ENCODE data around the gene MAP4K2. TPM values are rescaled to one million over a fixed set of nuclear protein-coding genes. Genes with fewer than 3 reads are reported as not detected.

The MAP4K2 gene
- total RNA-seq, 1 donor = 10.8 TPM

- no peak for DNase-seq (ENCODE audit: low read depth)
- TF ChIP-seq, protein P1, sequence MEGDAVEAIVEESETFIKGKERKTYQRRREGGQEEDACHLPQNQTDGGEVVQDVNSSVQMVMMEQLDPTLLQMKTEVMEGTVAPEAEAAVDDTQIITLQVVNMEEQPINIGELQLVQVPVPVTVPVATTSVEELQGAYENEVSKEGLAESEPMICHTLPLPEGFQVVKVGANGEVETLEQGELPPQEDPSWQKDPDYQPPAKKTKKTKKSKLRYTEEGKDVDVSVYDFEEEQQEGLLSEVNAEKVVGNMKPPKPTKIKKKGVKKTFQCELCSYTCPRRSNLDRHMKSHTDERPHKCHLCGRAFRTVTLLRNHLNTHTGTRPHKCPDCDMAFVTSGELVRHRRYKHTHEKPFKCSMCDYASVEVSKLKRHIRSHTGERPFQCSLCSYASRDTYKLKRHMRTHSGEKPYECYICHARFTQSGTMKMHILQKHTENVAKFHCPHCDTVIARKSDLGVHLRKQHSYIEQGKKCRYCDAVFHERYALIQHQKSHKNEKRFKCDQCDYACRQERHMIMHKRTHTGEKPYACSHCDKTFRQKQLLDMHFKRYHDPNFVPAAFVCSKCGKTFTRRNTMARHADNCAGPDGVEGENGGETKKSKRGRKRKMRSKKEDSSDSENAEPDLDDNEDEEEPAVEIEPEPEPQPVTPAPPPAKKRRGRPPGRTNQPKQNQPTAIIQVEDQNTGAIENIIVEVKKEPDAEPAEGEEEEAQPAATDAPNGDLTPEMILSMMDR (IDR thresholded peaks at IDR 0.05; ENCODE audit: insufficient read depth, low read depth, low read length) = no peak
- no peak overlapping the region for H3K4me3 ChIP-seq (ENCODE audit: low read depth, low read length)
Observed at GRCh38 chr11:64751580-64751979, 51.4 kb downstream of the MAP4K2 start.

GRCh38 chr11:64751136-64751535 lies 51.9 kb downstream of the MAP4K2 start:
- TF ChIP-seq, protein P1 (IDR thresholded peaks at IDR 0.05; ENCODE audit: insufficient read depth, low read depth, low read length) = no peak

DNA sequence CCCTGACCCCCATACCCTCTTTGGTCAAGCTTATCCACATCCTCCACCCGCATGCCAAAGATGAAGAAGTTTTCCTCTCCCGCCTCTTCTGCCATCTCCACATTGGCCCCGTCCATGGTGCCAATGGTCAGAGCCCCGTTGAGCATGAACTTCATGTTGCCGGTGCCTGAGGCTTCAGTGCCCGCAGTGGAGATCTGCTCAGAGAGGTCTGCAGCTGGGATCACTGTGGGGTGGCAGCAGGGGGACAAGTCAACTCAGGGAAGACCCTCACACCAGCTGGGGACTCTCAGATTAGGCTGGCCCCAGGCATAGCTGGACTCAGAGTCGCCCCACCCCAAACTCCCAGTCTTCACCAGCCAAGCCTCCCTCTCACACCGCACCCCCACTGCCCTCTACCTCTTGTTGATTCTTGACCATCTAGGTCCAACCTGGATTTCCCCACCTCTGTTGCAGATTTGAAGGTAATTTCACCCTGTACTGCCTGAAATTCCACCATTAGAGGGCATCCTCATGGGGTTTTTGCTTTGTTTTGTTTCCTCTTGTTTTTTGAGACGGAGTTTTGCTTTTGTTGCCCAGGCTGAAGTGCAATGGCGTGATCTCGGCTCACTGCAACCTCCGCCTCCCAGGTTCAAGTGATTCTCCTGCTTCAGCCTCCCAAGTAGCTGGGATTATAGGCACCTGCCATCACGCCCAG lies 52.5 kb downstream of the MAP4K2 start:
- H3K4me3 ChIP-seq (ENCODE audit: low read depth, low read length) = no peak overlapping the region
- TF ChIP-seq, protein P1 (IDR thresholded peaks at IDR 0.05; ENCODE audit: insufficient read depth, low read depth, low read length) = no peak
- DNase-seq (ENCODE audit: low read depth) = no peak

More at GRCh38 chr11:64751136-64751535, 51.9 kb downstream of the MAP4K2 start:
- H3K4me3 ChIP-seq (ENCODE audit: low read depth, low read length) = no peak overlapping the region
- DNase-seq (ENCODE audit: low read depth) = no peak

DNA sequence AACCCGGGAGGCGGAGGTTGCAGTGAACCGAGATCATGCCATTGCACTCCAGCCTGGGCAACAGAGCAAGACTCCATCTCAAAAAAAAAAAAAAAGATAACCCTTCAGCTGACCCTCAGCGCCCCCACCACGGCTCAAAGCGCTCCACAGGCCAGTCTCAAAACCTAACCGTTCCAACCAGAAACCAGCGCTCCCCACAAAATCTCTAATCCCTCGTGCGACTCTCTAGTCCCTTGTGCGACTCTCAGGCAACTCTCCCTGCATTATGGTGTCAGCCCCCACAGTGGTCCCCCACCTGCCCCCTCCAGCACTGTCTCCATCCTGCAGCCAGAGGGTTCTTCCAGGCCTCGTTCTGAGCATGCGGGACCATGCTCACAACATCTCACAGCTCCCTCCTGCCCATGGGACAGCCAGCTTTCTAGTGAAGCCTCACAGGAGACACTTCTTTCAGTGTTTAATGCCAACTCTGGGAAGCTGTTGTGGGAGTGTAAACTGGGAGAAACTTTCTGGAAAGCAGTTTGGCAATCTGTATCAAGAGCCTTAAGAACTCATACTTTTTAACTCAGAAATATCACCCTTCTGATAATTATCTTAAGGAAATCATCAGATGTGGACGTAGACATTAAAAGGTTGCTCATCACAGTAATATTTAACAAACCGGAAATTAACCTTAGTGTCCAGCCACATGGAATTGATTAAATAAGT lies 54.9 kb downstream of the MAP4K2 start:
- H3K4me3 ChIP-seq (ENCODE audit: low read depth, low read length) = no peak overlapping the region
- TF ChIP-seq, protein P1 (IDR thresholded peaks at IDR 0.05; ENCODE audit: insufficient read depth, low read depth, low read length) = no peak
- peak; percentile 85 for DNase-seq (ENCODE audit: low read depth)

- no peak overlapping the region for H3K4me3 ChIP-seq (ENCODE audit: low read depth, low read length)
- no peak for DNase-seq (ENCODE audit: low read depth)
Observed at GRCh38 chr11:64746486-64746885, 56.5 kb downstream of the MAP4K2 start.

DNA sequence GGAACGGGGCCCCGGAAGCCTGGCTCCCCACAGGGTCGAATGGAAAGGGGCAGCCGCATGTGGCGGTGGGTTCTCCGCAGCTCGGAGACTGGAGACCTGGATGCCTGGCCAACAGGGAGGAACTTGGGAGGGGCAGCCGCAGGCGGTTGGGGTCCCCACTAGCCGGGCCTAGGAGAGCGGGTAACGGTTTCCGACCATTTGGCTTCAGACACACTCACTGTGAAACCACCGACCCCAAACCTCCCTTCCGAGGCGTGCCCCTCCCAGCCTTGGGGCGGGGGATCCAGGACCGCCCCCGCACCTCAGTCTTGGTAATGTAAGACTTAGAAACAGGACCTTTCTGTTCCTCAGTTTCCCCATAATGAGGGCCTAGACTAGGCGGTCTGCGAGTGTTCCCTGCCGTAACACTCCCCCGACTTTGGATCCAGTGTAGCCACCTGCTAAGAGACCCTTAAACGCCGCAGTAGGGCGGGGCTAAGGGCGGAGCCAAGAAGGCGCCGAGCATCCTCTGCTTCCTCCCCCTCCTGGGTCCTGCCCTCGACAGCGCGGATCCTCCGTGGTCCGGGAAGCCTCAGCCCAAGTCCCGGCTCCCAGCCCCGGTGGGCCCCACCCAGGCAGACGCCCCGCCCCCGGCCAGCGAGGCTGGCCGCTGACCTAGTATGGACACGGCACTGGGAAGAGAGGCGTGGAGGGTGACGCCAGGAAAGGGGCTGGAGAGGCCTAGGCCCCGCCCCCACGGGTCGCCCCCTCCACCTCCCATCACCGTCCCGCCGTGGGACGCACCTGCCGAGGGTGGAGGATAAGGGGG lies 57.3 kb downstream of the MAP4K2 start:
- DNase-seq (ENCODE audit: low read depth) = peak; percentile 86
- TF ChIP-seq, protein P1 (IDR thresholded peaks at IDR 0.05; ENCODE audit: insufficient read depth, low read depth, low read length) = no peak
- H3K4me3 ChIP-seq (ENCODE audit: low read depth, low read length) = peak overlapping the region; percentile 67

More at GRCh38 chr11:64746486-64746885, 56.5 kb downstream of the MAP4K2 start:
- TF ChIP-seq, protein P1 (IDR thresholded peaks at IDR 0.05; ENCODE audit: insufficient read depth, low read depth, low read length) = no peak
